Measurements from ENCODE around the gene FMO1. TPM values are rescaled to one million over a fixed set of nuclear protein-coding genes. Genes with fewer than 3 reads are reported as not detected.

FMO1 gene
- total RNA-seq, 1 experiment from 2014 or later: not detected

GRCh38 chr1:171250263-171250662 lies 2.0 kb downstream of the FMO1 start:
- BruUV-seq (replicated peaks): no TSS peak
- RAD21 ChIA-PET (ENCODE audit: low non-redundant PET in 1 of 2, low total read pairs in 2 of 2, uncharacterized antibody in 2 of 2, unreplicated experiment in 2 of 2): no interaction called here
- ATAC-seq (no peak), DNase-seq (ENCODE audit: low read depth, low spot score) (no peak)
- Histone ChIP-seq H3K36me3 (ENCODE audit: control insufficient read depth in 1 of 2, insufficient read depth in 2 of 2, low read length in 2 of 2) (no peaks in the 10 kb centered on the region), H3K27me3 (ENCODE audit: insufficient read depth, low read length) (no peaks in the 10 kb centered on the region), H4K20me1 (ENCODE audit: insufficient read depth) (no peaks in the 10 kb centered on the region), H3K9me3 (ENCODE audit: control insufficient read depth in 1 of 2, insufficient read depth in 1 of 2, low read depth in 1 of 2, low read length in 2 of 2) (no peaks in the 10 kb centered on the region), H3K4me2 (ENCODE audit: low read length) (no peak overlapping the region), H3K9me2 (ENCODE audit: insufficient read depth) (no peaks in the 10 kb centered on the region), H3K27ac (ENCODE audit: low read depth, low read length) (no peak overlapping the region), H3K4me1 (ENCODE audit: control insufficient read depth in 1 of 2, insufficient read depth in 2 of 2, low read length in 2 of 2) (peaks cover 0 to 3% of the 10 kb centered on the region in 2 experiments; a peak in 1 of 4 replicates), H2AFZ (ENCODE audit: low read depth, low read length, poor library complexity, severe bottlenecking) (no peak overlapping the region), H3K79me2 (ENCODE audit: insufficient read depth, low read length) (no peaks in the 10 kb centered on the region), H3K4me3 (replicated peaks in 1 of 2; ENCODE audit: low read depth in 1 of 2, low read length in 2 of 2) (no peak overlapping the region), H3K9ac (ENCODE audit: low read length) (no peak overlapping the region)
- intact Hi-C loops (cut with micrococcal nuclease): no loop called here
- TF ChIP-seq MAX (IDR thresholded peaks at IDR 0.05): no peak
- no peak for TF ChIP-seq JUND (IDR thresholded peaks at IDR 0.05)
- no peak for TF ChIP-seq ATF3 (IDR thresholded peaks at IDR 0.05)
- TF ChIP-seq SRF (IDR thresholded peaks at IDR 0.05; ENCODE audit: low read depth): no peak
- no peak for TF ChIP-seq CEBPB (IDR thresholded peaks at IDR 0.05; ENCODE audit: low read depth)
- no peak for TF ChIP-seq SP1 (IDR thresholded peaks at IDR 0.05; ENCODE audit: low read depth)
- no peak for TF ChIP-seq SIN3A (IDR thresholded peaks at IDR 0.05; ENCODE audit: low read depth)
- no peak for TF ChIP-seq ZNF274 (IDR thresholded peaks at IDR 0.05; ENCODE audit: low read depth, low read length)
- POLR2A ChIA-PET: no interaction called here
- CTCF ChIA-PET: interaction anchor here (2.6 kb wide), 1 partner anchor 283 kb away, joined by 6 read pairs; no protein-coding TSS in a partner anchor

- Histone ChIP-seq H3K9ac (ENCODE audit: low read length) (peak overlapping the region; percentile 45), H4K20me1 (ENCODE audit: insufficient read depth) (no peaks in the 10 kb centered on the region), H3K4me3 (replicated peaks in 1 of 2; ENCODE audit: low read depth in 1 of 2, low read length in 2 of 2) (peak overlapping the region; percentile 58 to 65), H3K79me2 (ENCODE audit: insufficient read depth, low read length) (no peaks in the 10 kb centered on the region), H3K4me1 (ENCODE audit: control insufficient read depth in 1 of 2, insufficient read depth in 2 of 2, low read length in 2 of 2) (peaks cover 0 to 3% of the 10 kb centered on the region in 2 experiments; a peak in 1 of 4 replicates), H3K36me3 (ENCODE audit: control insufficient read depth in 1 of 2, insufficient read depth in 2 of 2, low read length in 2 of 2) (no peaks in the 10 kb centered on the region), H3K27ac (ENCODE audit: low read depth, low read length) (no peak overlapping the region), H3K9me2 (ENCODE audit: insufficient read depth) (no peaks in the 10 kb centered on the region), H3K27me3 (ENCODE audit: insufficient read depth, low read length) (no peaks in the 10 kb centered on the region), H3K9me3 (ENCODE audit: control insufficient read depth in 1 of 2, insufficient read depth in 1 of 2, low read depth in 1 of 2, low read length in 2 of 2) (no peaks in the 10 kb centered on the region), H2AFZ (ENCODE audit: low read depth, low read length, poor library complexity, severe bottlenecking) (peak overlapping the region; percentile 84), H3K4me2 (ENCODE audit: low read length) (peak overlapping the region; percentile 98)
- POLR2A ChIA-PET: no interaction called here
- CTCF ChIA-PET: interaction anchor here (0.8 to 2.6 kb wide), 4 partner anchors 18 to 284 kb away, joined by 3 to 12 read pairs (median 4); partner anchors contain the start of gene FMO4
- BruUV-seq (replicated peaks): no TSS peak
- intact Hi-C loops (cut with micrococcal nuclease): no loop called here
- DNase-seq (ENCODE audit: low read depth, low spot score): peak; percentile 23
- peak; percentile 88 for ATAC-seq
- RAD21 ChIA-PET (ENCODE audit: low non-redundant PET in 1 of 2, low total read pairs in 2 of 2, uncharacterized antibody in 2 of 2, unreplicated experiment in 2 of 2): interaction anchor here (1.0 to 1.1 kb wide), 1 partner anchor 63 kb away, joined by 3 to 4 read pairs; the partner anchor contains the start of gene FMO4 (in 2 of the 2)
- TF ChIP-seq POLR2AphosphoS5 (IDR thresholded peaks at IDR 0.05; ENCODE audit: low read depth, low read length) (no peak), EZH2phosphoT487 (IDR thresholded peaks at IDR 0.05; ENCODE audit: borderline replicate concordance) (no peak), RAD21 (IDR thresholded peaks at IDR 0.05; ENCODE audit: low read depth) (no peak), ZNF274 (IDR thresholded peaks at IDR 0.05; ENCODE audit: low read depth, low read length) (no peak), ELF1 (IDR thresholded peaks at IDR 0.05; ENCODE audit: borderline replicate concordance, low read depth) (no peak), CTCF (IDR thresholded peaks at IDR 0.05 in 2 of 3, conservative IDR thresholded peaks at IDR 0.05 in 1 of 3; ENCODE audit: borderline replicate concordance in 1 of 3, insufficient read depth in 1 of 3, low read depth in 2 of 3, low read length in 2 of 3) (peak; percentile 13 to 67 (median 64); a peak in 4 of 6 replicates), ATF3 (IDR thresholded peaks at IDR 0.05) (no peak), MAX (IDR thresholded peaks at IDR 0.05) (peak; percentile 58), JUND (IDR thresholded peaks at IDR 0.05) (no peak), CEBPB (IDR thresholded peaks at IDR 0.05; ENCODE audit: low read depth) (no peak), POLR2A (IDR thresholded peaks at IDR 0.05; ENCODE audit: borderline replicate concordance, extremely low read depth, insufficient read depth, insufficient read length) (no peak), TCF7L2 (IDR thresholded peaks at IDR 0.05; ENCODE audit: borderline replicate concordance, extremely low read depth, insufficient read depth, insufficient read length) (no peak), SRF (IDR thresholded peaks at IDR 0.05; ENCODE audit: low read depth) (no peak), CBX3 (IDR thresholded peaks at IDR 0.05; ENCODE audit: low read depth) (0 out of 2 replicates have a peak, but pooled peaks have one; percentile 17)
Measured at GRCh38 chr1:171251042-171251951, 3.0 kb downstream of the FMO1 start.

All from HCT116 (cell line).